GM12892 (cell line): ENCODE data around the gene CHL1.

Experiments
- POLR2A ChIP-seq: IDR thresholded peaks from 2 replicates; pipeline ENCODE4 v1.6.1; 2011; ENCODE audit warnings: low read depth, low read length, control low read depth
- POLR2AphosphoS5 ChIP-seq: IDR thresholded peaks from 2 replicates; pipeline ENCODE4 v1.6.1; 2011; ENCODE audit warnings: low read depth, low read length, control low read depth
- TAF1 ChIP-seq: IDR thresholded peaks from 2 replicates; pipeline ENCODE4 v1.6.1; 2011; ENCODE audit warnings: low read depth, mild to moderate bottlenecking, control low read depth, low read length, borderline replicate concordance

DNA sequence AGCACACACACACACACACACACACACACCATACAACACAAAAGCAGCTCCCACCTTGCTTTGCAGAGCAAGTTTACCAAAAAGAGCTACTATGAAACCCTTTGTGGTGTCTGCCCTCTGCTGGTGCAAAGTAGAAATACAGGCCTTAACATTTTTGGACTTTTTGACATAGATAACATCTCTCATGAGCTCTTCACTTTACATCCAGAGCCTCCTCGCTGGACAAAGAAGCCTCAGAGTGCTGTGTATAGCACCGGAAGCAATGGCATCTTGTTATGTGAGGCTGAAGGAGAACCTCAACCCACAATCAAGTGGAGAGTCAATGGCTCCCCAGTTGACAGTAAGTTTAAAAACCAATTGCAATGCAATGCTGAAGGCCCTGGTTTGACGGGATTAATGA lies 157.9 kb downstream of the CHL1 start:
- TF ChIP-seq POLR2A (no peak), TAF1 (no peak), POLR2AphosphoS5 (no peak)
